ENCODE data around the gene HRNR.

HRNR gene

GRCh38 chr1:152188673-152189591, 35.1 kb downstream of the HRNR start:
- peak; percentile 65 for DNase-seq (ENCODE audit: low read depth)

GRCh38 chr1:152186556-152187285, 37.3 kb downstream of the HRNR start:
- DNase-seq (ENCODE audit: low read depth): no peak

GRCh38 chr1:152185544-152186391, 38.2 kb downstream of the HRNR start:
- peak; percentile 81 for DNase-seq (ENCODE audit: low read depth)

GRCh38 chr1:152182944-152183361, 41.0 kb downstream of the HRNR start:
- peak; percentile 90 for DNase-seq (ENCODE audit: low read depth)

GRCh38 chr1:152182431-152182830, 41.6 kb downstream of the HRNR start:
- DNase-seq (ENCODE audit: low read depth): peak; percentile 54

GRCh38 chr1:152179566-152179965, 44.4 kb downstream of the HRNR start:
- DNase-seq (ENCODE audit: low read depth): peak; percentile 82

GRCh38 chr1:152170287-152170905, 53.6 kb downstream of the HRNR start:
- DNase-seq (ENCODE audit: low read depth): no peak

GRCh38 chr1:152169366-152170025, 54.5 kb downstream of the HRNR start:
- DNase-seq (ENCODE audit: low read depth): no peak

- no peak for DNase-seq (ENCODE audit: low read depth)
Observed at GRCh38 chr1:152168535-152168868, 55.5 kb downstream of the HRNR start.

GRCh38 chr1:152167835-152168534, 56.0 kb downstream of the HRNR start:
- DNase-seq (ENCODE audit: low read depth): peak; percentile 97

GRCh38 chr1:152166966-152167365, 57.0 kb downstream of the HRNR start:
- DNase-seq (ENCODE audit: low read depth): no peak

GRCh38 chr1:152165286-152166077, 58.5 kb downstream of the HRNR start:
- no peak for DNase-seq (ENCODE audit: low read depth)

GRCh38 chr1:152164517-152165136, 59.4 kb downstream of the HRNR start:
- no peak for DNase-seq (ENCODE audit: low read depth)

GRCh38 chr1:152162792-152163463, 61.1 kb downstream of the HRNR start:
- DNase-seq (ENCODE audit: low read depth): peak; percentile 97
